HTR-8/SVneo (cell line): ENCODE data around the gene FHIT.

Experiments used
- DNase-seq: peaks from one replicate; pipeline ENCODE4 v3.0.0; 2011; ENCODE audit warnings: low spot score, mixed read lengths; ENCODE audit not compliant: insufficient read length
- FAIRE-seq: peaks from 2 replicates; lab custom pipeline; 2011; peaks lifted over from hg19 to GRCh38; lab: Jason Lieb, UNC

The FHIT gene

DNA sequence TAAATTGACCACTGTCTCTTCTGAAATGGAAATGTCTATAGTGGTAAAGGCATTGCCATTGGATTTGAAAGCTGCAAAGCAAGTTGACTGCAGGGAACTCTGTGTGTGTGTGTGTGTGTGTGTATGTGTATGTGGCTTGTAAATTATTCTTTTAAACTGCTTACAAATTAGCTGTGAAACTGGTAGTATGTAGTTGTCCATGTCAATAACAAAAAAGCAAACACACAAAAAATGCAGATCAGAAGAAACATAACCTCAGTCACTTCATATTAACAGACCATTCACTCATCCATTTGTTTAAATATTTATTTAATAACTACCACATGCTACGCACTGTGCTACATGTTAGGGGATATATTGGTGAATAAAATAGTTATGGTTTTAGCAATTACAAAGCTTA is 837.7 kb downstream of the FHIT start:
- no peak for FAIRE-seq
- DNase-seq: no peak

DNA sequence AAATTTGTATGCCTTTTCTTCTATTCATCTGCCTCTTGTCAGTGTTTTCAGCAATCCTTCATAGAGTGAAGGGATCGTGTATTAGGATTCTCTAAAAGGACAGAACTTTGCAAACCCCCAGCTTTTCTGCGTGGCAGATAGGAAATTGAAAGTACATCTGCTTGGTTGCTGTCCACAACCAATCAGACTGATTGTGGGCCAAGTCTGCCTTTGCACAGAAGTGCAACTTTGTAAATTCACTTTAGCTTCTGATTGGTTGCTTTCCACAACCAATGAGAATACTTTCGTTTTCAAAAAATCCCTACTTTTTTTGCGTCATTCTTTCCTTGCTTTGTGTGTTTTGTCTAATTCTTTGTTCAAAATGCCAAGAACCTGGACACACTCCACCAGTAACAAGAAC is 847.4 kb downstream of the FHIT start:
- DNase-seq (no peak), FAIRE-seq (no peak)

DNA sequence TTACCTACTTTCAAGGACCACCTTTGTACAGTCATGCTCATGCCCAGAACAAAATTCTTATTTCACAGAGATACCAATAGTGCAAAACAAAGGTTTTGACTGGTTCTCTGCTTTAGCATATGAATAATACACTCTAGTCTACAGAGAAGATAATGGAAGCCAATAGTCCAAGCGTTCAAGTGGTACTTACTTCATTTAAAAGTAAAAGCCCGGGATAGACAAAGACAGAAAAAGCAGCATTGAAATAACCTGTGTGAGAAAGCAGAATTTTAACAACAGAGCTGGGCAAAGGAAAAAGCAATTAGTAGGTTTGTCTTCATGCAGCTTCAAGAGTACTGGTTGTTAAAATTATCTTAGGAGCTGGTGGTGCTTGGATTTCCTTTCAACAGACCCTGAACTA is 848.3 kb downstream of the FHIT start:
- DNase-seq (no peak), FAIRE-seq (no peak)

DNA sequence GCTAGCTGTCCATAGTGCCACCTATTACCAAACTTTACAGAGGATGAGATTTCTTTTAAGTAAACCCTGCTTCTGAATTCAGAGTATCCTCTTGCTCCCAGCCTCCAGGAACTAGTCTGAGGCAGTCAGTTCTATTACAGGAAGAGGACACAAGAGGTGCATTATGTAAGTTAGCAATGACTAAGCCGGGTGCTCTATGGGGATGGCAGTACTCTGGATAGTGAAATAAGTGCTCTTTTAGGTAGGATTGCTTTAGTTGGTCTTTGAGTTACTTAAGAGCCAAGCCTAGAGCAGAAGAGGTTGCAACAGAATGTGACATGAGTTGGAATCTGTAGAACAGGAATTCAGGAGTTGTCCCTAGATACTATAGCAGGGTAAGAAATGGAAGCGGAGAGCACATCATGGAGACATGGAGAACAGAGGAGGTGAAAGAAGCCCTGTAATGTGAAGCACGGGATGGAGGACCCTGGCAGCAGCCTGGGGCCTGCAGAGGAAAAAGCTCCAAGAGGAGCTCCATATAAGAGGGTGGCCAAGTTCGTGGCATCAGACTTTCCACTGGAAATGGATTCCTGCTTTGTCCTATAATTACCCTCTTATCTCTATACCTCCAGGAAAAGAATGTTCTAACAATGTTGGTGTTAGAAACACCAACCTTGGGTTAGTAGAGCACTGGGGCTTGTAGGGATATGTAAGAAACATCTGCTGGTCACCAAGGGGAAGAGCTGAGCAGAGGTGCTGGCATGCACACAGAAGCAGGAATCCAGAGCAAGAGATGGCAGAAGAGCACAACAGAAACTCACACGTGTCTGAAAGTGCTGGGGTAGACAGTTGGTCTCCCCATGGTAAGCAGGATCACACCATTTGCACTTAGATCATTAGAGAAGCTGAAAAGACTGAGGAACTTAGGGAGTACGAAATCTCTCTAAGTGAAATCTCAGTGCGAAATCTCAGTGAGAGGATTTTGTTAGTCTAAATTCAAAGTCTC is 851.1 kb downstream of the FHIT start:
- FAIRE-seq: no peak
- no peak for DNase-seq

DNA sequence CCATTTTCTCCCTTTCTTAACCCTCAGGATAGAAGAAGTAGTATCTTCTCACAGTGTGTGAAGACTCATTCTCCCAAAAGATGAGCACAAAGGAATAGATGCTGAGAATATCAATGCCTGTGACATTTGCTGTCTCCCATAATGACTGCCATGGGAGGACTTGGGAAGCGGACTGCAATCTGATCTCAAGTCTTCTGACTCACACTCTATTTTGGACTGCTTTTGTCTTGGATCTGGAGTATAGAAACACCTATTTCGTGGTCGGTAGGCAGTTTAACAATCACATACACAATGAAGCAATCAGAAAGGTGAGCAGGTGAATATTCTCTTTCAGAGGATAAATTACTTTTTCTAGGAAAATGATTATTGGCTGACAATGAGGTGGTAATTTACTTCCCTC is 852.0 kb downstream of the FHIT start:
- DNase-seq: no peak
- FAIRE-seq: no peak

DNA sequence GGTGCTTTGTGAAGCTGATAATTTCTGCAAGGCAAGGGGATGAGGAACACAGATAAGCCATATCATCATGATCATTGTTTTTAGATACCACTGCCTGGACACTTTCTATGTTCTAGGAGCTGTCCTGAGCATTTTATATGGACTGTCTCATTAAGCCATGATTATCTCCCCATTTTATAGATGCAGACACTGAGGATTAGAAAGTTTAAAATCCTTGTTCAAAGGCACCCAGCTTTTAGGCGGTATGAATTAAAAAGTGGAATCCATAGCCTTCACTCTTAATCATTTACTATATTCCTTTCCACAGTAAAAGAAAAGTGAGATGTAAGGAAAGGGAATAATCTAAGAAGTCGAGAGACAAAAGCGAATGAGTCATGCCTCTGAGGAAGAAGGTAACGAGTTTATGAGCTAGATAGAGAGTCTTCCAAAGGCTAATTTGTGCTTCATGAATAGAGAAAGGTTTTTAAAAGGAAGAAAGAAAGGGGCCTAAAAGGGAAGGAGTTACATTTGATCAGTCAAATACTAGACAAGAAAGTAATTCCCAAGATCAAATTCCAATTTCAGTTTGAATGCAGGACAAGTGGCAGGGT is 856.0 kb downstream of the FHIT start:
- FAIRE-seq: no peak
- no peak for DNase-seq

DNA sequence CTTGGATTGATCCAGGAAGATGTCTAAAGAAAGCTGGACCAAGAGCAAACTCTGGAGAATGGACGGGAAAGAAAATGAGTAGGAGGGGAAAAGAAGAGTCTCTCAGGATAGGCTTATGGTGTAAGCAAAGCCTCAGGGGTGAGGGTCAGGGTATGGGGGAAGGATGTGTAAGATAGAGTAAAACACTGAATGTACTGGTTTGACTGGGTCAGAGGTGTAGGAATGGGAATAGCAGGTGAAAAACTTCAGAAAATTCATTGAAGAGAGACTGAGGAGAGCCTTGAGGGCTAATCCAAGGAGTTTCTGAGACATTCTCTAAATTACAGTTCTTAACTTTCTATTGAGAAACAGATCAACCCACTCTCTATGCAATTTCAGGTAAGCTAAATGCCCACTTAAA is 857.3 kb downstream of the FHIT start:
- DNase-seq: no peak
- FAIRE-seq: no peak

DNA sequence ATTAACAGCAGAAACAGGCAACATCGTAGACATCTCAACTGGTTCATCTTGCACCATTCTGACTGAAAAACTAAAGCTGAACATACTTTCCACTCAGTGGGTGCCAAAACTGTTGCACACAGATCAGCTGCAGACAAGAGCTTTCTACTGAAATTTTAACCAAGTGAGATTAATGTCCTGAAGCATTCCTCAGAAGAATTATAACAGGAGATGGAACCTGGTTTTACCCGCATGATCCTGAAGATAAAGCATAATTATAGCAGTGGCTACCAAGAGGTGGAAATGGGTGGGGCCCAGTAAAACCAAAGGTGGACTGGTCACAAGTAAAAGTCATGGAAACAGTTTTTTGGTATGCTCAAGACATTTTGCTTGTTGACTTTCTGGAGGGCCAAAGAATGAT is 858.8 kb downstream of the FHIT start:
- DNase-seq (no peak), FAIRE-seq (no peak)

DNA sequence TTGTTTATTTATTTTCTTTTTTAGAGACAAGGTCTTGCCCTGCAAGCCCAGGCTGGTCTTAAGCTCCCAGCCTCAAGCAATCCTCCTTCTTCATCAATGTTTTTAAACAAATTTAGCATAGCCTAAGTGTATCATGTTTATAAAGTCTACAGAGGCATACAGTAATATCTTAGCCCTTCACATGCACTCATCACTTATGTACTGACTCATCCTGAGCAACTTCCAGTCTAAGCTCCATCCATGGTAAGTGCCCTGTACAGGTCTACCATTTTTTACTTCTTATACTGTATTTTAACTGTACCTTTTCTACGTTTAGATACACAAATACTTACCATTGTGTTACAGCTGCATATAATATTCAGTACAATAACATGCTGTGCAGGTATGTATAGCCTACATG is 860.0 kb downstream of the FHIT start:
- no peak for FAIRE-seq
- no peak for DNase-seq

DNA sequence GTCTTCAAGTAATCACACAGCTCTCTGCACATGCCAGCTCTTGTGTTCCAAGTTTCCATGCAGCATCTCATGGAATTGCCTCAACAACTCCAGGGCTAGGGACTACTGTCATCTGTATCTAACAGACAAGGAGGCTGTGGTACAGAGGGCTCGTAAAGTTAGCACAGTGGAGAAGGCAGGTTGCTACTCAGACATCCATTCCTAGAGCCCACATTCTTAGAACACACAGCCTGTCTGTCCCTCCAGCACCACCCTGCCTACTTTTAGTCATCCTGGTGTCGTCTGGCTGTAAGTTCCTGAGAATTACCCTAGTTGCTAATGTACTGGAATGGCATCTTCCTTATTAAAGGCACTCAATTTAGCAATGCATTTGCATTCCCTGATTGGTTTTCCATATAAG is 862.5 kb downstream of the FHIT start:
- FAIRE-seq (no peak), DNase-seq (no peak)

DNA sequence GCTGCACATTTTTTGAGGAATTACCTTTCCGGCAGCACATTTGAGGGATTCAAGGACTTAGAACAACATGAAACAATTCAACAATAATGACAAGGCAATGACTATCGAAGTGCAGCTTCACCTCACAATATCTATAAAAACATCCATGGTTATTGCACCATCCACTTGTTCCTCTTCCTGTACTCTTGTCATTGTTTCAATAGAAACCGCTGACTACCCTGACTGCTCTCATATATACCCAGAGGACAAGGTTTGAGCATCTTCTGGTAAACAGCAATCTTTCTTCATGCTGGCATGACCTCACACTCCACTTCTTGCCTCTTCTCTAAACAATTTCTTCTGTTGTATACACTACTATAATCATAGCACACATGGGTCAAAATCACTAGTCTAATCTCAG is 864.9 kb downstream of the FHIT start:
- no peak for DNase-seq
- no peak for FAIRE-seq

DNA sequence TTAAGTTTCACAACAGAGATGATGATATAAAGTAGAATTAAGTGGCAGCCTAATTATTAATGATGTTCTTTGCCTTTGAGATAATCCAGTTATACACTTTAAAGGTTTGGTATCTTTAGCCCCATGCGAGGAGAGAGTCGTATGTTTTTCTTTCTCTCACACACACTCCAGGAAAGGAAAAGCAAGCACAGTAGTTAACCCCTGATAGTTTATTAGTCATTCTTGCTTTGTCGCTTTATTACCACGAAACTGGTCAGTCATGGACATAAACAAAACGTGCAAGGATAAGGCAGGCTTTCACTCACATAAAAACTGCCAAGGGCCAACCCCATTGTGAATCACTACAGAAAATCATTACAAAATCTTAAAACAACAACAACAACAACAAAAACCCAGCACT is 866.9 kb downstream of the FHIT start:
- no peak for DNase-seq
- FAIRE-seq: no peak

DNA sequence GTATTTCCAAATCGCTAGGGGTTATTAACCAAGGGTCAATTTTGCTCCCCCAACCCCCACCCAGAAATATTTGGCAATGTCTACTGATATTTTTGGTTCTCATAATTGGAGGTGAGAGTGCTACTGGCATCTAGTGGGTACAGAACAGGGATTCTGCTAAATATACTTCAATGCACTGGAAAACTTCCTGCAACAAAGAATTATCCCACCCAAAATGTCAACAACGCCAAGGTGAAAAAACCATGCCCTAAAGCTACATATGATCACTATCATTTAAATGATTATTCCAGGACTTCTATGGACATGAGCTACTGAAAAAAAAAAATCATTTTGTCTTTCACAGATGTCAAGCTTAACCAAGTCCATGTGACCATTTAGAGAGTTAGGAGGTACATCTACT is 867.9 kb downstream of the FHIT start:
- FAIRE-seq (no peak), DNase-seq (no peak)

DNA sequence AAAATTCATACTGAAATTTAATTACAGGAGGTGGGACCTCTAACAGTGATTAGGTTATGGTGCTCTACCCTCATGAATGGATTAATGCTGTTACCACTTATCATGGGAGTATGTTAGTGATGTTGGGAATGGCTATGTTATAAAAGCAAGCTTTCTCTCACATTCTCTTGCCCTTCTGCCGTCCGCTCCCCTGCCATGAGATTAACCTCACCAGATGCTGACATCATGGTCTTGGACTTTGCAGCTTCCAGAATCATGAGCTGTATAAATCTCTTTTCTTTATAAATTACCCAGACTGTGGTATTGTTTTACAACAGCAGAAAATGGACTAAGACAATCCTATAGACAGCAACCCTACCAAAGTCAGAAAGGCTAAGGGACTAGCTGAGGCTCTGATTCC is 884.8 kb downstream of the FHIT start:
- FAIRE-seq (no peak), DNase-seq (no peak)

DNA sequence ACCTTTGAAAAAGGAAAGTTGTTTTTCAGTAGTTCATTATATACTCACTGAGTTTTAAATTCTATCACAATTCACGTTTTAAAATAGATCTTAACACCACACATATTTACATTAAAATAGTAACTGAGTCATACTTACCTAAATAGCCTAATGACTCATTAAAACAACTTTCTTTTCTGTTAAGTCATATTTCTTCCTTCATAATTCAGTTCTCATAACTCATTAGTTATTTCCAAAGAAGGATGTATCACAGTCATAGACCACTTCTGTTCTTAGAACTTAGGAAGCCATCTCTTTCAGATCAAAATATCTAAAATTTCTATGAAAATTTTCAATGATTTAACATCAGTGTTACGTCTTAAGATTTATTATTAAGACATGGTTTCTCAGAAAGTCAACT is 885.9 kb downstream of the FHIT start:
- no peak for FAIRE-seq
- no peak for DNase-seq

DNA sequence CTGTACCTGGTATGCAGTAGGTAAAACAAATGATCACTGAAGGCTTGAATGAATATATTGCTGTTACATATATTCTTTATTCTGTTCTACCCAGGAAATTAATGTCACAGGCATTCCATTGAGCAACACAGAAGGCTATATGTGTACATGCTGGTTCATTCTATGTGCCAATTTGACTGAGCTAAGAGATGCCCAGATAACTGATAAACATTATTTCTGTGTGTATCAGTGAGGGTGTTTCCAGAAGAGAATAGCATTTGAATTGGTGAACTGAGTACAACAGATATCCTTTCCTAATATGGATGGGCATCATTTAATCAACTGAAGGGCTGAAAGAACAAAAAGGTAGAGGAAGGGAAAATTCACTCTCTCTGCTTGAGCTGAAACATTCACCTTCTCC is 886.8 kb downstream of the FHIT start:
- DNase-seq: no peak
- no peak for FAIRE-seq

DNA sequence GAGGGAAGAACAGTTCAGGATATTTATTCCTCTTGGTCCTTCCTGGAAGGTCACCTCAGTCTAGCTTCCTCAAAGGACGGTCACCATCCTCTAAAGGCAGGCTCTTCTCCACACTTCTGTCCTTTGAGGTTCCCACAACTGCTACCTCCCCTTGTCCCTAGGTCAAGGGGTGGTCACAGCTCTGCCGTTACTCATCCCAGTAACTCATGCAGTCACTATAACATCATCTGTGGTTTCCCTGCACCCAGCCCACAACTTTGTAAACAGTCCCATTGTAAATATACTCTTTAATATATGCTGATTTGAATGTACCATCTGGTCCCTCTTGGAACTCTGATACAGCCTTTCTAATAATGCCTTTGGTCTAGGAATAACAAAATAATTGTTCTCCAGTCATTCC is 887.4 kb downstream of the FHIT start:
- DNase-seq: no peak
- no peak for FAIRE-seq

DNA sequence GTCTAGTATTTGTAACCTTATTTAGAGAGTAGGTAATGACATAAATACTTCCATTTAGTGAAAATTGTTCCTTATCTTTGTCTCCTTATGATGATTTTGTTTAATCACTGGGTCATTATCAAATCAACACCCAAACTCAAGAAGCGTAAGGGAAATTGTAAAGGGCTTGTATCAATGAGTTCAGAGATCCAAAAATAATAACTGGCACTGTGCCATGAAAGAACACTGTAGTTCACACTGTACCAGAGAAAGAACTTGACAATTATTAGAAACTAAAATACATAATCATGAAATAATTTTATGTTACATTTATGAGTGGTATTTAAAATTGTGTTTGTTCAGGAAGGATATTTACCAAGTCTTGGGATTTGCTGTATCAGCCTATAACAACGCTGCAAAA is 895.4 kb downstream of the FHIT start:
- FAIRE-seq: no peak
- no peak for DNase-seq

DNA sequence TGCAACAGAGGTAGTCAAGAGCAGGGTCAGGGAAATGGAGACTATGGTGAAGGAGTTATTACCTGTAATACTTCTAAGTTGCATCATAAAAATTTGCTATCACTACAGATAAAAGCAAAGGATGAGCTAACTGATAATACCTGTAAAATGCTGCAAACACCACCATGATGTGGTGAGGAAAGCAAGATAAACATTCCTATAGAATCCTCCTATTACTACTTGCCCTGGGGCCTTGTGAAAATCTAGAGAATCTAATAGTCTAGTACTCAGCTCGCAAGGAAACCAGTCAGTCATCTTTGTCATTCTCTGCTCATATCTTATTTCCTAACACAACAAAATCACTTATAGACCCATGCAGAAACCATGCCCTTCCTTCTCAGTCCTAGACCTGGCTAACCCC is 899.8 kb downstream of the FHIT start:
- DNase-seq (no peak), FAIRE-seq (no peak)

DNA sequence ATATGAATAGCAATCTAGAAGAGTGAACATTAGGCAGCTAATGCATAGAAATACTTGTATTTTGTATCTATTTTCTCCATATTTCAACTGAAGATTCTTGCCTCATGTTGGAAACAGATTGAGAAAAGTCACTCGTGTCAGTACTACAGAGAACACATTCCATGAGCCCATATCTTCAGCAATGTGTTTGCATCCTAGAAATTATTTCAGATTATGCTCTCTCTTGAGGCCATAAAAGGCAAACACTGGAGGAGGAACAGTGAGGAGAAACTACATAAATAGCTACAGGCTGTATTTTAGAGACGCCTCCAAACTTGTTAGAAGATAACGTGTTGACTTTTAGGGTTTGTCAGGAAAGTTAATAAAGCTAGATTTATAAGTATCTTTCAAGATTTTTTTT is 906.9 kb downstream of the FHIT start:
- no peak for DNase-seq
- no peak for FAIRE-seq

DNA sequence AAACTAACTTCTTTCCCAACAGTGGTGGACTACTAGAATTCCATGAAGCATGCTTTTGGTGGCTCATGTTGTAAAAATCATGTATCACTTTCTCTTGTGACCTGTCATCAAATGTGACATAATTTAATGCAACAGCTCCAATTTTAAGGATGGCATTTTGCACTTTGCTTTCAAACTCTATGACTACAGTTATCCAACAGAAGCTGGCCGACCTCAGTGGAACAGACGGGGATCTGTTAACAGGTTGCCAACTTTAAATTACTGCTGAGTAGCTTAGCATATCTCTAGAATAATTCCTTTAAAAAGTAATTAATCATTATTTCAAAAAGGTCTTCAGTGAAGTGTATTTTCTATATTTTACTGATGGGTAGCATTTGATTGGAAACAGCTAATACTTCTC is 907.4 kb downstream of the FHIT start:
- FAIRE-seq: no peak

DNA sequence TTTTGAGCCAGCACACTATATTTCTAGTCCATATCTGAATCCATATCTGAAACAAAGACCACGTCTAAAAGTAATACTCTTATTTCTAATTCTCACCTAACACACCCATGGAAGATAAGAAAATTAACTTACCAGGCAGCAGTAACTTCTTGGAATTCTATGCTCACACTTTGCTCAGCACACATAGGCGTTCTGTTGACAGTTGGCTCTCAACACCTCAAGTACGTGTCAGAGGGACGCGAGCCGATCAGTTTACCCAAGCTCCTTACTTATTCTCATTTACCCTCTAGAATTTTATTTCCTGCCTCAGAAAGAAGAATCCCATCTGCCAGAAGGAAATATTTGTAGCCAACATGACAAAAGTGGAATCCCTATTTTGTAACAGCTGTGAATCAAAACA is 911.9 kb downstream of the FHIT start:
- FAIRE-seq: no peak
- DNase-seq: no peak

More for the DNA sequence above, 907.4 kb downstream of the FHIT start:
- no peak for DNase-seq
